DMS 273 (cell line): ENCODE data around the gene SLC44A1.

ENCODE experiments used
- DNase-seq: peaks from one replicate; lab custom pipeline; 2025; ENCODE audit not compliant: unreplicated experiment; lab: John Stamatoyannopoulos, UW

SLC44A1 gene

GRCh38 chr9:105331755-105332154 lies 87.3 kb downstream of the SLC44A1 start:
- no peak for DNase-seq

DNA sequence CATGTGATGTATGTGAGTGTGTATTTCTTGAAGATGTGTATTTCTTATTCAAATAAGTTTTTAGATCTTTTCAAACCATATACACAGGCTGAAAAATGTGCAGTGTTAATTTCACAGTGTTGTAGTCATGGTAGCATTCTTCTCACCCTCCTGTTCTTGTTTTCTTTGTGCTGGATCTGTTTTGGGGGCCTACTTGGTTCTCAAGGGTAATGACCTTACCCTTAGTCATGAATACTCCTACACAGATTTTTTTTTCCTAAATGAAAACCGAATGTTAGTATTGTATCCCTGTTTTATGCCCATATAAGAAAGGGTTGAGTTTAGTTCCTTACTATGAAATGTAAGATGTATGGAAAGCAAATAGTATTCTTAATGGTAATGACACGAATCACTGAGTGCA lies 88.0 kb downstream of the SLC44A1 start:
- DNase-seq = no peak

DNA sequence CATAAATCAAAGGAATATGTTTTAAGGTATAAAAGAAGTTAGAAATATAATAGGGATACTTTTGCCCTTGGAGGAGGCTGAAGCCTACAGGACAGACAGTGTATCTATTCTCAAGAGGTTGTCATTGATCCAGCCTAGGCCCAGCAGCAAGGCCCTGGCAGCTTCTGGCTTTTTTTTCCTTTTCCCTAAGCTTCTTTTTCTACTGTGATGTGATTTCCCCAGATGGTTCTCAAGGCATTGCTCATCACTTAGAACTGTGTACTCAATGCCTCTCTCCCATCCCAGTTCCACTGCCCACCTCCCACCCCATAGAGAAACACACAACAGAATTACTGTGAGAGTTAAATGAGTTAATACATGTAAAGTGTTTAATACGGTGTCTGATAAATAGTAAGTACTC lies 88.6 kb downstream of the SLC44A1 start:
- DNase-seq = no peak

- DNase-seq = no peak
Measured at GRCh38 chr9:105333811-105334210, 89.4 kb downstream of the SLC44A1 start.

GRCh38 chr9:105338308-105338707 lies 93.9 kb downstream of the SLC44A1 start:
- DNase-seq = no peak

GRCh38 chr9:105339849-105340248 lies 95.4 kb downstream of the SLC44A1 start:
- DNase-seq = no peak

GRCh38 chr9:105341434-105342146 lies 97.1 kb downstream of the SLC44A1 start:
- DNase-seq = peak; percentile 41

DNA sequence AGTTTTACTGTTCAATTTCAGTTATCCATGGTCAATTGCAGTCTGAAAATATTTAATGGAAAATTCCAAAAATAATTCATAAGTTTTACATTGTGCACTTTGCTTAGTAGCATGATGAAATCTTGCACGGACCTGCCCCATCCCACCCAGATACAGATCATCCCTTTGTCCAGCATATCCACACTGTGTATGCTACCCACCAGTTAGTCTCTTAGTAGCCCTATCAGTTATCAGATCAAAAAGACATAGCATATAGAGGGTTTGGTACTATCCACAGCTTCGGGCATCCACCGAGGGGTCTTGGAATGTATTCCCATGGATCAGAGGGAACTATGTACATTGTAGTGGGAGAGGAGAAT lies 97.7 kb downstream of the SLC44A1 start:
- no peak for DNase-seq

DNA sequence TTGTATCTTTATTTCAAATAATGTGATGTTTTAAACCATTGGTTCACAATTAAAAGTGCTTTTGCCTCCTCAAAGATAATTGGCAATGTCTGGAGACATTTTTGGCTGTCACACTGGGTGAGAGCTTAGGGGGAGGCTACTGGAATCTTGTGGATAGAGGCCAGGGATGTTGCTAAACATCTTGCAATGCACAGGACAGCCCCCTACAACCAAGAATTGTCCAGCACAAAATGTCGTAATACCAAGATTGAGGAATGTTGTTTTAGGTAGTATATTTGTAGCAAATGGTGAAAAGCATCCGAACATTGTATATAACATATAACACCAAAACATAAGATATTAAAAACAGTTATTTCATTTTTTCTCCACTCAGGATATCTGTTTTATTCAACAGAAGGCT lies 99.8 kb downstream of the SLC44A1 start:
- no peak for DNase-seq

DNA sequence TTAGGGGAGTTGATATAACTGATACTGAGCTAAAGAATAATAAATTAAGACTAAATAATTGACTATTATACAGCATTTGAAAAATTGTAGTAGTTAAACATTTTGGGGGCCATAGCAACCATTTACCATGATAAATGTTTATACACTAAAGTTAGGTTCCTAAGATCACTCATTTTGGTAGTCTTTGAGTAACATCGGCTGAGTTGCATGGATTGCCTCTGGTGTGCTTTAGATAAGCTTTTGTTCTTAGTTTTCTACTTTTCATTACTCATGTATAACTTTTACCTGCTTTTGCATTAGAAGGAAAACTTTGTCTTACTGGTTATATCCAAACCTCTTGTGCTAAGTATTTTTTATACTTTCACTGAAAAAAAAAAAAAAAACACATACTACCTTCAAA lies 101.2 kb downstream of the SLC44A1 start:
- no peak for DNase-seq

GRCh38 chr9:105346273-105346672 lies 101.8 kb downstream of the SLC44A1 start:
- no peak for DNase-seq

- no peak for DNase-seq
Measured at GRCh38 chr9:105354448-105354847, 110.0 kb downstream of the SLC44A1 start.

DNA sequence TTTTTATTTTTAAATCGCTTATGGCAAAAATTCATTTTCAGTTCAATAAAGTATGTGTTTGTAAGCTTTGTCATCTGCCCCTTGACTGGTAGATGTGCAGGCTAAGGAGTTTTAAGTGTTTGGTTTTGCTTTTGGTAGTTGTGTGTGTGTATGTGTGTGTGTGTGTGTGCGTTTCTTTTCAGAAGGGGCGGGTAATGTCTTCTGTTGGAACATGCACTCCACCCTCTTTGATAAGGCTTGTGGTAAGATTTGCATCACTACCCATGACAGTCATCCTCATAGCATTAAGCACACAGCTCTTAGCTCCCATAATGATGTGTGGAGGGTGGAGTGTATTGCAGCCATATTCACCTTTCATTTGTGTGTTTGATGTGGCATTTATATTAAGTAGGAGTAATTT lies 111.3 kb downstream of the SLC44A1 start:
- no peak for DNase-seq

GRCh38 chr9:105357937-105358336 lies 113.5 kb downstream of the SLC44A1 start:
- no peak for DNase-seq

DNA sequence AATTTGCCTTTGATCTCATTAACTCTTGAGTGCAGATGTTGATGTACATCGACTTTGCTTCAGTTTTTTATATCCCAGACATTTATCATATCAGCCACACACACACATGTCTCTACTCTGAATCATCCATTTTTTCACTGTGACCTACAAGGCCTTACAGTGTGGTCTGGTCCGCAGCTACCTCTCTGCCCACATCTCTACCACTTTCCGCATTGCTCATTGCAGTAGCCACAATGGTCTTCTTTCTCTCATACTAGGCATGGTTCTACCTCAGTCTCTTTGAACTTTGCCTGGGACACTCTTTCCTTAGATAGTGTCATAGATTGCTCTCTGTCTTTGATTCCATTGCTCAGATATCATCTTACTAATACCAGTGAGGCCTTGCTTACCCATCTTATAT lies 115.4 kb downstream of the SLC44A1 start:
- DNase-seq = no peak

GRCh38 chr9:105360344-105360743 lies 115.9 kb downstream of the SLC44A1 start:
- DNase-seq = no peak

GRCh38 chr9:105361873-105362272 lies 117.4 kb downstream of the SLC44A1 start:
- DNase-seq = no peak

- no peak for DNase-seq
Measured at GRCh38 chr9:105362470-105362869, 118.0 kb downstream of the SLC44A1 start.

- DNase-seq = no peak
Measured at GRCh38 chr9:105363837-105364236, 119.4 kb downstream of the SLC44A1 start.

GRCh38 chr9:105369911-105370310 lies 125.5 kb downstream of the SLC44A1 start:
- no peak for DNase-seq

DNA sequence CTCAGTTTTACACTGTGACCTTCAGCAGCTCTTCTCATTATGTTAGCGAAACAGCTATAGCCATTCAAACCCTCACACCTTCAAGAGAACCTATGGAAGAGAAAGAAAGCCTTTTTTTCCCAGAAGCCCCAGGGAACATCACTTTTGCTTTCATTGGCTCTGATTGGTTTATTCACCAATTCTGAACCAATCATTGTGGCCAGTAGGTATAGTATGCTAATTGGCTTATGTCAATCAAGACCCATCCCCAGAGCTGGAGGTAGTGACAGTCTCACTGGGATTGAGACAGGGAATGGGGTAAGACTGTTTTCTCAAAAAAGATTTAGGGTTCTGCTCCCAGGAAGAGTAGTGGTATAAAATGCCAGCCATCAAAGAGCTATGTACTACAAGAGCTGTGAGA lies 129.3 kb downstream of the SLC44A1 start:
- DNase-seq = no peak

DNA sequence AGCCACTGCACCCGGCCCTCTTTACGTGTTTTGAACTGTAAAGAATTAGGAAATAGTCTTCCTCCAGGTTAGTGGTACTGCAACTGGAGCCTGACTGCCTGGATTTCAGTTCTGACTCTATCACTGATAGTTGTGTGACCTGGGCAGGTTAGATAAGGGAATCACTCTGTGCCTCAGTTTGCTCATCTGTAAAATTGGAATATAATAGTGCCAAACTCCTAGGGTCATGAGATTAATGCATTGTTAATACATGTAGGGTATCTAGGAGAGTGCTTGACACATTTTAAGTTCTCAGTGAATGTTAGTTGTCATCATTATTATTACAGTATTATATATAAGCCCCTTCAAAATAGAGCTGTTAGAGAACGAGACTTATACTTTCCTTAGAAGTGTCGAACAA lies 130.9 kb downstream of the SLC44A1 start:
- no peak for DNase-seq

DNA sequence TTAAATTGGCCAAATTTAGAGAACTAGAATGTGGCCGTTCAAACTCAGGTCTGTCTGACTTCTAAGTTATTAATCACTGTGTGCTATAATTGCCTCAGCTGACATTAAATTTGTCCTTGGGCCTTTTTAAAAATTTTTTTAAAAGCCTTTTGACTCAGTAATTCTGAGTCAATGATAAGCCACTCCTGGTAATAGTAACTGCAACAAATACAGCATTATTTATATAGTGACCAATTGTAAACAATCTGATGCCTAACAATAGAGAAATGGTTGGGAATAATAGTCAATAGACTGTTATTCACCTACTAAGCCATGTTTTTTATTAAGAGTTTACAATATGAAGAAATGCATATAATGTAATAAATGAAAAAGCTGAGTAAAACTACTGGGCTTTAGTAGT lies 132.4 kb downstream of the SLC44A1 start:
- DNase-seq = no peak
